GM21825 (cell line): ENCODE measurements around the gene KRT39.
"Not testable (repeated sequence)": the region's sequence is repeated elsewhere in the genome, so short reads cannot be mapped to it uniquely, and the experiment has no call there.

ENCODE experiments used
- ATAC-seq: cut with Tn5 transposase; IDR thresholded peaks from one replicate; pipeline ENCODE4 v1.9.1; 2021; ENCODE audit warnings: mild to moderate bottlenecking, moderate library complexity; ENCODE audit not compliant: unreplicated experiment

KRT39 gene

DNA sequence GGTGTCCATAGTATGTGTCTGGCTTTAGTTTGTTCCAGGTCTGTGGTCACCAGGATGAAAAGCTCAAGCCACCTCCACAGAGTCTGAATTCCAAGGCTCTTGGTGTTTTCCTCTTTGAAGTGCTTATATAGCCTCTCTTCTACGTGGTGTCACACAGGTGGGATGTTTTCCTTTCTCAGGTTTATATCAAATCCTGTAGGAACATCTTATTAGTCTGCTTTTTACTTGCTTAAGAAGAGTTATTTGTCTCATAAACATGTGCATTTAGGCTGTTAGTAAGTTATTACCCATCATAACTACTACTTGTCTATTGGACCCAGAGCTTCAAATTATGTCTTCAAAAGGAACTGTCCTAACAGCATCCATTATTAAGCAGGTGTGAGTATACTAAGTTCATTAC lies at the start of gene KRT39:
KRT39 (minus strand) TSS at position 101 of the 400 bp plus-strand sequence; CDS start at position 9, 92 bp downstream.
- ATAC-seq, result no peak

- no peak for ATAC-seq
Measured at GRCh38 chr17:41015454-41015853, 48.7 kb upstream of the KRT39 start.

DNA sequence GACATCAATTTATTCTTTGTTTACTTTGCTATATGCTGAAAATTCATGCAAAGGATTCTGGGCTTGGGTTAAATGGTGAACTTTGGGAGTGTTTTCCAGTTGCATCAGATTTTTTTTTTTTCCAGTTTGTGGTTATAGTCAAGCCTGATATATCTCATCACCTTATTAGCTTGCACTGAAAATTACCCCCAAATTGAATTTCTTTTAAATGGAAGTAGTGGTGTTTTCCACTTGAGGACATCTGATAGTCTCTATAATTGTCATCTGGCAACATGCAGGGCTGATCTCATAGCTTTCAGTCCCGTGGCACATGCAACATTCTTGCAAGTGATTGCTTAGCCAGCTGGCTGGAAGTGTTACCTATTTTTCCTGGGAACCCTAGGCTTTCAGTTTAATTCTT lies 46.9 kb upstream of the KRT39 start:
- ATAC-seq, result no peak

- no peak for ATAC-seq
Measured at GRCh38 chr17:41013181-41013580, 46.4 kb upstream of the KRT39 start.

- ATAC-seq, result no peak
Measured at GRCh38 chr17:41012326-41013120, 45.8 kb upstream of the KRT39 start.

DNA sequence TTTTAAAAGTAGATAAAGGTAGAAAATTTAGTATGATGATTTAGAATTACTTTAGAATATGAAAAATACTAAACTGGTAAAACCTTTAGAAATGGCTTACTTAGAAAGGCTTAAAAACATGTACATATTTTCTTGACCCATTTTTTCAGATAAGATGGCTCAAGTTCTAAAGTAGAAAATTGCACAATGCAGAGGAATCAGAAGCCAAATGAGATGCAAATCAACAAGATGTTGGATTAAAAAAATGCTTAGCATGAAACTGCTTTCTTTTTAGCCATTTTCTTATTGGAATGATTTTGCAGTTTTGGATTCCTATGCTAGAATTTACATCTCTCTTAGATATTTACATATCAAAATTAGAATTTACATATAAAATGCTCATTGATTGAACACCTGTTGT lies 43.7 kb upstream of the KRT39 start:
- no peak for ATAC-seq

GRCh38 chr17:41009936-41010335 lies 43.2 kb upstream of the KRT39 start:
- ATAC-seq, result no peak

GRCh38 chr17:41009301-41009760 lies 42.6 kb upstream of the KRT39 start:
- no peak for ATAC-seq

DNA sequence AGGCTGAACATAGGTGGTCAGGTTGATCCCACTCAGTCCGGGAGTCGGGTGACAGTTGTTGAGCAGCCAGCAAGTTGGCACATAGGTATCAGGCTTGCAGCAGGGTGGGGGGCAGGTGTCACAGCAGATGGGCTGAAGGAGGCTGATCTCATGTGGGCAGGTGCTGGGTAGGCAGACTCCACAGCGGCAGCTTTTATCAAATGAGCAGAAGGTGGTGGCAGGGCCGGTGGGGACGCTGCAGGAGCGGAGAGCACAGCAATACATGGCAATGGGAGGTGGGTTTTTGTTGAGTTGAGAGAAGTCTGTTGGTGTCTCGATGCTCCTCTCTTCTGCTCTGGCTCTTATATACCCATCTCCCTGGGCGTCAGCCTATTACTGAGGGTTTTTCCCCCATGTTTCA lies 42.1 kb upstream of the KRT39 start, which contains the start of gene KRTAP3-1:
KRTAP3-1 (minus strand) TSS at position 318 of the 400 bp plus-strand sequence; CDS start at position 264, 54 bp downstream.
- no peak for ATAC-seq

DNA sequence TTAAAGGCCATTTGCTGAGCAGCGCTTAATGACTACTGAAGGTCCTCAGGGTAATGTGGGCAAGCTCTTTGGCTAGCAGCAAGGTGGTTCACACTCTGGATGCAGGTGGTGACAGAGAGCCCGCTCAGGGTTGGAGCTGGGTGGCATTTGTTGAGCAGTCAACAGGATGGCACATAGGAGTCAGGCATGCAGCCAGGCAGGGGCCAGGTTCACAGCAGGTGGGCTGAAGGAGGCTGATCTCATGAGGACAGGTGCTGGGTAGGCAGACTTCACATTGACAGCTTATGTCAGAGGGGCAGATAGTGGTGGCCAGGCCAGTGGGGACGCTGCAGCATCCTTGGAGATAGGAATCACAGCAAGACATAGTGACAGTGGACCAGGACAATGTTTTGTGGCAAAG lies 37.6 kb upstream of the KRT39 start:
- no peak for ATAC-seq

DNA sequence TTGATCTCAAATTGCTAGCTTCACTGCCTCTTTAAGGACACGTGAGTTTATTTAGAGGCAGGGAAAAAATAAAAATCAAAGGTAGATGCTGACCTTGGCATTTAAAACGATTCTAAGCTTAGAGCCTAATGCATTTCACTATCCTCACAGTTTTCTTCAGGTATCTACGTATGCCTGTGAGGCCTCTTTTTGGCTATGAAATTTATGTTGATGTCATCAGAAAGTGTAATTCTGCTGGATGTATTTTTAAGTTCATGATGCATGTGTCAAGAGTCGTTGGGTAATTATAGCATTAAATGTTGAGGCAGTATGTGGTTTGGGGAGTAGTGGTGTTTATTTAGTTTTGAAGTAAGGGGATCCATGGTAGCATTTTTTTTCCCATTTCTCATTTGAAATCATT lies 37.2 kb upstream of the KRT39 start:
- no peak for ATAC-seq

- ATAC-seq, result no peak
Measured at GRCh38 chr17:41002814-41003213, 36.1 kb upstream of the KRT39 start.

- no peak for ATAC-seq
Measured at GRCh38 chr17:41001795-41002194, 35.0 kb upstream of the KRT39 start.

DNA sequence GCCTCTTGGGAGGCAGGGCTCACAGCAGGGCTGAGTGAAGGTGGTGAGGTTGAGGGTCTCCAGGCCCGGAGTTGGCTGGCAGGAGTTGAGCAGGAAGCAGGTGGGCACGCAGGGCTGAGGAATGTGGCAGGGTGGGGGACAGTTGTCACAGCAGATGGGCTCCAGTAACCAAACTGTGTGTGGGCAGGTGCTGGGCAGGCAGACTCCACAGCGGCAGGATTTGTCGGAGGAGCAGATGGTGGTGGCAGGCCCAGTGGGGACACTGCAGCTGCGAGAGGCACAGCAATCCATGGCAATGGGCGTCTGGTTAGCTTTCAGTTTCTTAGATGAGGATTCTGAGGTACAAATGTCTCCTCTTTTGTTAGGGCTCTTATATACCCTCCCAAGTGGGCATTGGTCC lies 32.8 kb upstream of the KRT39 start, which contains the start of gene KRTAP3-2:
KRTAP3-2 (minus strand) TSS at position 344 of the 400 bp plus-strand sequence; CDS start at position 291, 53 bp downstream.
- ATAC-seq, result not testable (repeated sequence)

DNA sequence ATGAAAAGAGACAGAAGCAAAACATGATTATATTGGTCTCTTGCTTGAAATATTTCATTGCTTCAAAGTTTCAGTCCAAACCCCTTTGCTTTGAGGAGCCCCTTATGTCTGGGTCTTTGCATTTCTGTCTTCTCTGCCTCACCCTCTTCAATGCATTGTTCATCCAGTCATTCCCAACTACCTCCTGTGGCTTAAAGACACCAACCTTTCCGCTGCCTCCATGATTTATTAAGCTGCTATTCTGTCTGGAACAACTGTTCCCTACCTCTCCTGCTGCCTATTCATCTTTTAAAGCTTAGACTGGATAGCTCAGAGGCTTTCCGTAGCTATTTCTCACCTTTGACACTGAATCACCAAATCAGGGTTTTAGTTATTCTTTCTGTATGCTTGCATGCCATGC lies 30.6 kb upstream of the KRT39 start:
- ATAC-seq, result no peak

- no peak for ATAC-seq
Measured at GRCh38 chr17:40996829-40997228, 30.1 kb upstream of the KRT39 start.

GRCh38 chr17:40995116-40995515 lies 28.4 kb upstream of the KRT39 start:
- no peak for ATAC-seq

GRCh38 chr17:40993839-40994238 lies 27.1 kb upstream of the KRT39 start, which contains the start of gene KRTAP3-3:
KRTAP3-3 (minus strand) TSS chr17:40994164; CDS start chr17:40994097, 67 bp downstream.
- ATAC-seq, result no peak

GRCh38 chr17:40993084-40993483 lies 26.3 kb upstream of the KRT39 start:
- no peak for ATAC-seq

DNA sequence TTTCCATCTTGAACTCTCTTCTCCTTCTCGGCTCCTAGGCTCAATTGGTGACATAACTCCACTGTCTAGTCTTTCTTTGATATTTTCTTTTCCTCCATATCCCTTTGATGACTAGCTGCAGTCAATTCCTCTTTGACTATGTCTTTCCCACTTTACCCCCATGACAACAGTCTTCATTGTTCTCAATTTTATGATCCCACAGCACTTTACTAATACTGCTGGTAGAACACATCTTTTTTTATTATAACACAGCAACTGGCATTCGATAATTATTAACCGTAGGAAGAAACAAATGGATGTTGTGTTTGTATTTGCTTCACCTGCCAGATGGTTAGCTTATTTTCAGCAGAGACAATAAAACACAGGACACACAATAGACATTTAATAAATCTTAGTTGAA lies 25.9 kb upstream of the KRT39 start:
- ATAC-seq, result no peak

DNA sequence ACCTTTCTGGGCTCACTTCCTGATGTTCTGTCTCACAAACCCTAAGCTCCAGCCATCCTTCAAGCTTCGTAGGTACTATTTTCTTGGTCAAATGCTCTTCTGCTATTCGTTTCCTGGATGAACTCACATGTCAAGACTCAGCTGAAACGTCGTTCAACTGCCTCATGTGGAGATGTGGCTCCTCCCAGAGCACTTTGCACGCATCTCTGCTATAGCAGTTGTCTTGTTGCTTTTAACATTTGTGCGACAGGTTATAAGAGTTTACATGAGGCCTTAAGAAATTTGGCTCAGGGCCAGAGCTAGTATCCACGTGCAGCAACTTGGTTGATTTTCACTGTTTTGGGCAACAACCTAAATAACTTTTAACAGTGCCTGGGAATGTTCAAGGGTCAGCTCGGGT lies 20.2 kb upstream of the KRT39 start:
- no peak for ATAC-seq

GRCh38 chr17:40984226-40984625 lies 17.5 kb upstream of the KRT39 start, which contains the start of gene KRT40:
KRT40 (minus strand) TSS chr17:40984326; CDS start chr17:40984273, 53 bp downstream.
- ATAC-seq, result no peak
